ENCODE data around the gene UMAD1. TPM values are rescaled to one million over a fixed set of nuclear protein-coding genes. Genes with fewer than 3 reads are reported as not detected.
"Not testable (repeated sequence)": the region's sequence is repeated elsewhere in the genome, so short reads cannot be mapped to it uniquely, and the experiment has no call there.

UMAD1 gene
- total RNA-seq, 1 donor: 8.2 TPM

GRCh38 chr7:7670490-7670889, 29.9 kb downstream of the UMAD1 start:
- Histone ChIP-seq H3K27me3 (ENCODE audit: insufficient read depth, low read length) (no peaks in the 10 kb centered on the region), H3K4me1 (ENCODE audit: insufficient read depth, low read length) (peaks cover 17% of the 10 kb centered on the region), H3K9me3 (ENCODE audit: low read depth, low read length) (no peaks in the 10 kb centered on the region), H3K4me3 (ENCODE audit: low read length) (no peak overlapping the region)

GRCh38 chr7:7671361-7671760, 30.8 kb downstream of the UMAD1 start:
- H3K4me1 ChIP-seq (ENCODE audit: insufficient read depth, low read length): peaks cover 17% of the 10 kb centered on the region
- no peaks in the 10 kb centered on the region for H3K9me3 ChIP-seq (ENCODE audit: low read depth, low read length)
- no peaks in the 10 kb centered on the region for H3K27me3 ChIP-seq (ENCODE audit: insufficient read depth, low read length)
- H3K4me3 ChIP-seq (ENCODE audit: low read length): no peak overlapping the region

DNA sequence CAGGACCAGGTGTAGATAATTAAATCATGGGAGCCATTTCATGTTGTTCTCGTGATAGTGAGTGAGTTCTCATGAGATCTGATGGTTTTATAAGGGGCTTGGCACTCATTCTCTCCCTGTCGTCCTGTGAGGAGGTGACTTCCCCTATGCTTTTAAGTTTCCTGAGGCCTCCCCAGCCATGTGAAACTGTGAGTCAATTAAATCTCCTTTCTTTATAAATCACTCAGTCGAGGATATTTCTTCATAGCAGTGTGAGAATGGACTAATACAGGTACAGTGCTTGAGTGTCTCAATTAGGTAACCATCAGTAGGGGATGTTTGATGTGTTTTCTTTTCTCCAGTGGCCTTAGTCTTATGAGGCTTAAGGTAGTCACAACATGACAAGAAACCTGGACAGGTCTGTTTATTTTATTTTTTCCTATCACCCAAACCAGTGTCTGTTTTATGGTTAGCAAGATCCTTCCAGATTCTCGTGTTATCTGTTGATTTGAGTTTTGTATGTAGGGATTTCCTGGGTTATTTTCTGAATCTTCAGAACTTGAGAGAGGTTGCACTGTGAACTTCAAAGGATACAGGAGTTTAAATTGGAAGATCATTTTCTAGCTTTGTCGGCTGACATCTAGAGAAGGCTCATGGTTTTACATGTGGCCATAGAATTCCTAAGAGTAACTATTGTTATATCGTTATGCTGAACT, 32.1 kb downstream of the UMAD1 start:
- no peak overlapping the region for H3K4me3 ChIP-seq (ENCODE audit: low read length)
- H3K4me1 ChIP-seq (ENCODE audit: insufficient read depth, low read length): peaks cover 17% of the 10 kb centered on the region
- no peaks in the 10 kb centered on the region for H3K9me3 ChIP-seq (ENCODE audit: low read depth, low read length)
- H3K27me3 ChIP-seq (ENCODE audit: insufficient read depth, low read length): no peaks in the 10 kb centered on the region

DNA sequence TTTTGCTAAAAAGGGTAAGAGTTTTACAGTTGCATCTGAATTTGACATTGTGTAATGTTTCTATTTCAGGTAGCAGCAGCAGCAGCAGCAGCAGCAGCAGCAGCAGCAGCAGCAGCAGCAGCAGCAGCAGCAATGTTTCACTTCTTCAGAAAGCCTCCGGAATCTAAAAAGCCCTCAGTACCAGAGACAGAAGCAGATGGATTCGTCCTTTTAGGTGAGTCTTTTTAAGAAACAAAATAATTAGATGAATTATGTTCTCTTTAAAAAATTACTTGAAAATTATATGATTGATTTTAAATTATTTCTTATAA, 32.6 kb downstream of the UMAD1 start:
- Histone ChIP-seq H3K4me1 (ENCODE audit: insufficient read depth, low read length) (peaks cover 17% of the 10 kb centered on the region), H3K27me3 (ENCODE audit: insufficient read depth, low read length) (no peaks in the 10 kb centered on the region), H3K4me3 (ENCODE audit: low read length) (no peak overlapping the region), H3K9me3 (ENCODE audit: low read depth, low read length) (no peaks in the 10 kb centered on the region)

DNA sequence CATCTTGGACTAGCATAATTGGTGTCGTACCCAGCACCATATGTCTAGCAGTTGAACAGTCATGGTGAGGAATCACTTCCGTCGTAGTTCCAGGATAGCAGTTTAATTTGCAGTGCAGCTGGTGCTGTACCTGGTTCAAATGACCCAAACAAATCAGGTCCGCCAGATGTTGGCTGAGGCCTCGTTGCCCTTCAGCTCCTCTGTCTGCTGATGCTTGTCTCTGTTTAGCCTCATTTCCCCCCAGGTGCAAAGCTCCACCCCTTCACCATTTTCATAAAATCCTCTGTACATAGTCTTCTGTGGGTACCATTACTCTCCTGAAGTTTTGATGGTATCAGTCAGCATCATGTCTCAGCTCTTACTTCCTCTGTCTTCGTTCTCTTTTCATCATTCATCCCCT, 35.1 kb downstream of the UMAD1 start:
- no peak overlapping the region for H3K4me3 ChIP-seq (ENCODE audit: low read length)
- no peaks in the 10 kb centered on the region for H3K27me3 ChIP-seq (ENCODE audit: insufficient read depth, low read length)
- peaks cover 12% of the 10 kb centered on the region for H3K4me1 ChIP-seq (ENCODE audit: insufficient read depth, low read length)

GRCh38 chr7:7679640-7680039, 39.1 kb downstream of the UMAD1 start:
- H3K4me3 ChIP-seq (ENCODE audit: low read length); H3K9me3 ChIP-seq (ENCODE audit: low read depth, low read length); H3K4me1 ChIP-seq (ENCODE audit: insufficient read depth, low read length); H3K27me3 ChIP-seq (ENCODE audit: insufficient read depth, low read length): not testable (repeated sequence)

More for the DNA sequence above, 35.1 kb downstream of the UMAD1 start:
- H3K9me3 ChIP-seq (ENCODE audit: low read depth, low read length): no peaks in the 10 kb centered on the region

GRCh38 chr7:7681191-7681935, 40.8 kb downstream of the UMAD1 start:
- no peak overlapping the region for H3K4me3 ChIP-seq (ENCODE audit: low read length)
- H3K9me3 ChIP-seq (ENCODE audit: low read depth, low read length): no peaks in the 10 kb centered on the region
- H3K27me3 ChIP-seq (ENCODE audit: insufficient read depth, low read length): no peaks in the 10 kb centered on the region
- no peaks in the 10 kb centered on the region for H3K4me1 ChIP-seq (ENCODE audit: insufficient read depth, low read length)

DNA sequence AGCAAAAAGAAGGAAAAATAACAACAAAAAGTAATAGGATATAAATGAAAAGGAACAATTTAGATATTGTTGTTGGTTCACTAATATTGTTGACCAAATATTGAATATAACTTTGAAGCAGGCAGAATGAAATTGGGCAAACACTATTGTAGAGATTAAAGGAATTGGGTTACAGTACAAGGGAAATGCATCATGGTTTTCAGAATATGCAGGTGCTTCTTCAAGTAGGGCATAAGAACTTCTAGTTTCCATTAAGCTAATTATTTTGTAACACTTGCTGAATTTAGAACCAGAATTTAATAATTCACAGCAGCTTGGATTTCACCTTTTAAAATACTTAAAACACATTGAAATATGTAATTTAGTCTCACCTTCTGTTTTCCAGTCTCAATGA, 41.4 kb downstream of the UMAD1 start:
- Histone ChIP-seq H3K4me3 (ENCODE audit: low read length) (no peak overlapping the region), H3K27me3 (ENCODE audit: insufficient read depth, low read length) (no peaks in the 10 kb centered on the region), H3K9me3 (ENCODE audit: low read depth, low read length) (no peaks in the 10 kb centered on the region), H3K4me1 (ENCODE audit: insufficient read depth, low read length) (no peaks in the 10 kb centered on the region)

DNA sequence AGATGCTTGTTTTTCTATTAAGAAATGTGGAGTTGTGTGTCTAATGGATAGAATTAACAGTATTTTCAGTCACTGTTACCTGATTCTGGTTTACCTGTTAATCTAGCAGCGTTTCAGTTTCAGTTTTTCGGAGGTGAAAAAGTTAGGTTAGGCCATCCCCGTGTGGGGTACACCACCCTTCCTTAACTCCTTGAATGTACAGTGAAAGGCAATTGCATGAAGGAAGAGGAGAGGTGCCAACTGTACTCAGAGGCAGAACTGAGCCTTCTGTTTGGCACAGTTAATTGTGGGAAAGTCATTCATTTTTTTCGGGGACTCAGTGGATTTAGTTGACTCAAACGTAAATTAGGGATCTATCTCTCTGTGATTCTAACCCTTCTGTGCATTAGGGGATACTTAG, 42.3 kb downstream of the UMAD1 start:
- H3K4me1 ChIP-seq (ENCODE audit: insufficient read depth, low read length): no peaks in the 10 kb centered on the region
- no peaks in the 10 kb centered on the region for H3K9me3 ChIP-seq (ENCODE audit: low read depth, low read length)
- no peak overlapping the region for H3K4me3 ChIP-seq (ENCODE audit: low read length)
- no peaks in the 10 kb centered on the region for H3K27me3 ChIP-seq (ENCODE audit: insufficient read depth, low read length)

DNA sequence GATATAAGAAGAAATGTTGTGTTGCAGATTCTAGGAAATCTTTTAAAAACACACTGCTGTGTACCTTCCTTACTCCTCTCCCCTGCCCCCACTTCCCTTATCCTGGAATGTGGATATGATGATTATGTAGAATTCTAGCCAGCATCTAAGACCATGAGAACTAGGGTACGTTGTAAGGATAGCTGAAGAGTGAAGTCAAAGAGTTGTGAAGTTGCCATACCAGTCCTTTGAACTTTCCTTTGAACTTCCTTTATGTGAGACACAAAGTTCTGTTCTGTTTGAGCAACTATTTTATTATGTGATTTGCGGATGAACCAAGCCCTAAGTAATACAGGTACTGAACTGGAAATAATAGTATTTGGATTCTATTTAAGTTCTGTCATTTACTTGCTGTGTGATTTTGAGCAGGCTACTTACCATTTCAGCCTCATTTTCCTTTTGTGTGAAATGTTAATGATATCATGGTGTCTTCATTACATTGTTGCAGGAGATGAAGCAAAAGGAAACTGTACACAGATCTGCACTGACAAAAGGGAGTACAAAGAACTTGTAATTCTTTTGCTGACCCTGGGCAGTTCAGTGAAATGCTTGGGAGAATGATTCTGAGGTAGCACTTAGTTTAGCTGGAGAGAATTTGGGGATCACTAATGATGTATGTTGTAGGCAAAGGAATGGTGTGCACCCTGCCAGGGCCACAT, 46.4 kb downstream of the UMAD1 start:
- H3K4me1 ChIP-seq (ENCODE audit: insufficient read depth, low read length): no peaks in the 10 kb centered on the region
- H3K27me3 ChIP-seq (ENCODE audit: insufficient read depth, low read length): no peaks in the 10 kb centered on the region
- H3K4me3 ChIP-seq (ENCODE audit: low read length): no peak overlapping the region
- no peaks in the 10 kb centered on the region for H3K9me3 ChIP-seq (ENCODE audit: low read depth, low read length)

GRCh38 chr7:7687800-7688199, 47.2 kb downstream of the UMAD1 start:
- H3K27me3 ChIP-seq (ENCODE audit: insufficient read depth, low read length): no peaks in the 10 kb centered on the region
- H3K9me3 ChIP-seq (ENCODE audit: low read depth, low read length): no peaks in the 10 kb centered on the region
- no peaks in the 10 kb centered on the region for H3K4me1 ChIP-seq (ENCODE audit: insufficient read depth, low read length)
- H3K4me3 ChIP-seq (ENCODE audit: low read length): no peak overlapping the region

GRCh38 chr7:7688310-7688709, 47.8 kb downstream of the UMAD1 start:
- Histone ChIP-seq H3K9me3 (ENCODE audit: low read depth, low read length) (no peaks in the 10 kb centered on the region), H3K27me3 (ENCODE audit: insufficient read depth, low read length) (no peaks in the 10 kb centered on the region), H3K4me3 (ENCODE audit: low read length) (no peak overlapping the region), H3K4me1 (ENCODE audit: insufficient read depth, low read length) (no peaks in the 10 kb centered on the region)

GRCh38 chr7:7688956-7689355, 48.4 kb downstream of the UMAD1 start:
- Histone ChIP-seq H3K4me1 (ENCODE audit: insufficient read depth, low read length) (no peaks in the 10 kb centered on the region), H3K27me3 (ENCODE audit: insufficient read depth, low read length) (no peaks in the 10 kb centered on the region), H3K9me3 (ENCODE audit: low read depth, low read length) (no peaks in the 10 kb centered on the region), H3K4me3 (ENCODE audit: low read length) (no peak overlapping the region)

GRCh38 chr7:7693881-7694280, 53.3 kb downstream of the UMAD1 start:
- Histone ChIP-seq H3K4me3 (ENCODE audit: low read length) (no peak overlapping the region), H3K4me1 (ENCODE audit: insufficient read depth, low read length) (no peaks in the 10 kb centered on the region), H3K27me3 (ENCODE audit: insufficient read depth, low read length) (no peaks in the 10 kb centered on the region), H3K9me3 (ENCODE audit: low read depth, low read length) (no peaks in the 10 kb centered on the region)

DNA sequence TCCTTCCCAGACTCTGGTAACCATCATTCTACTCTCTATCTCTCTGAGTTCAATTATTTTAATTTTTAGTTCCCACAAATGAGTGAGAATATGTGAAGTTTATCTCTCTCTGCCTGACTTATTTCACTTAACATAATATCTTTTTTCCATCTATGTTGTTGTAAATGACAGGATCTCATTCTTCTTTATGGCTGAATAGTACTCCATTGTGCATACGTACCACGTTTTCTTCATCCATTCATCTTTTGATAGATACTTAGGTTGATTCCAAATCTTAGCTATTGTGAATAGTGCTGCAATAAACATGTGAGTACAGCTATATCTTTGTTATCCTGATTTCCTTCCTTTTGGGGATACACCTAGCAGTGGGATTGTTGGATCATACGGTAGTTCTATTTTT, 54.0 kb downstream of the UMAD1 start:
- Histone ChIP-seq H3K9me3 (ENCODE audit: low read depth, low read length) (no peaks in the 10 kb centered on the region), H3K4me1 (ENCODE audit: insufficient read depth, low read length) (no peaks in the 10 kb centered on the region), H3K4me3 (ENCODE audit: low read length) (no peak overlapping the region), H3K27me3 (ENCODE audit: insufficient read depth, low read length) (no peaks in the 10 kb centered on the region)

All from mononuclear cell (primary cell).